MCF 10A (cell line): Measurements from ENCODE around the gene MORN3. TPM values are rescaled to one million over a fixed set of nuclear protein-coding genes. Genes with fewer than 3 reads are reported as not detected.

Source experiments
- BruUV-seq: library from RNA; stranded (reverse); fragments of 400-500 nt; replicated peaks from 2 replicates; lab custom pipeline; 2021; lab: Mats Ljungman, UMichigan
- CTCF ChIA-PET: fragments of 300-600 bp; sonication (Branson Sonifier 250); formaldehyde crosslinking; extraction: SDS; loops from one replicate; lab custom pipeline; 2021; ENCODE audit warnings: antibody characterized with exemption, inconsistent platforms; lab: Yijun Ruan, JAX
- POLR2A ChIA-PET: fragments of 300-600, 350-650 bp; sonication (Branson Sonifier 250); formaldehyde crosslinking; extraction: SDS; loops from one replicate; lab custom pipeline; 2020; ENCODE audit warnings: antibody characterized with exemption, inconsistent platforms; lab: Yijun Ruan, JAX
- DNase-seq: peaks from one replicate; pipeline ENCODE4 v3.0.0-alpha.2; 2018; ENCODE audit not compliant: unreplicated experiment
- H3K27ac Mint-ChIP-seq: one replicate; pipeline ENCODE4 v1.8.0; 2022; ENCODE audit warnings: mild to moderate bottlenecking, low read depth, mixed read lengths; ENCODE audit not compliant: unreplicated experiment
- H3K27me3 Mint-ChIP-seq: one replicate; pipeline ENCODE4 v1.8.0; 2022; ENCODE audit warnings: mixed read lengths; ENCODE audit not compliant: insufficient read depth, unreplicated experiment
- H3K36me3 Mint-ChIP-seq: one replicate; pipeline ENCODE4 v1.8.0; 2022; ENCODE audit warnings: mild to moderate bottlenecking, moderate library complexity, mixed read lengths; ENCODE audit not compliant: insufficient read depth, unreplicated experiment
- H3K4me1 Mint-ChIP-seq: one replicate; pipeline ENCODE4 v1.8.0; 2022; ENCODE audit warnings: mixed read lengths; ENCODE audit not compliant: insufficient read depth, unreplicated experiment
- H3K4me3 Mint-ChIP-seq: one replicate; pipeline ENCODE4 v1.8.0; 2022; ENCODE audit warnings: mild to moderate bottlenecking, moderate library complexity, mixed read lengths; ENCODE audit not compliant: unreplicated experiment
- H3K9me3 Mint-ChIP-seq: one replicate; pipeline ENCODE4 v1.8.0; 2022; ENCODE audit warnings: mixed read lengths; ENCODE audit not compliant: unreplicated experiment
- intact Hi-C: fragments of 100-400 bp; cut with micrococcal nuclease; formaldehyde crosslinking; loops from 2 replicates; pipeline ENCODE4 v1.14.1; 2022
- total RNA-seq: library from RNA; stranded (reverse); gene quantifications from 2 replicates; pipeline ENCODE4 v1.2.3, GENCODE V29; 2022
- TF ChIP-seq, protein P1 (sequence below): fragments of 200-600 bp; IDR thresholded peaks from one replicate; pipeline ENCODE4 v1.8.0; 2022; ENCODE audit warnings: antibody characterized with exemption, mild to moderate bottlenecking; ENCODE audit not compliant: unreplicated experiment

MORN3 gene
- total RNA-seq, 1 experiment from 2014 or later: 0.35 TPM

DNA sequence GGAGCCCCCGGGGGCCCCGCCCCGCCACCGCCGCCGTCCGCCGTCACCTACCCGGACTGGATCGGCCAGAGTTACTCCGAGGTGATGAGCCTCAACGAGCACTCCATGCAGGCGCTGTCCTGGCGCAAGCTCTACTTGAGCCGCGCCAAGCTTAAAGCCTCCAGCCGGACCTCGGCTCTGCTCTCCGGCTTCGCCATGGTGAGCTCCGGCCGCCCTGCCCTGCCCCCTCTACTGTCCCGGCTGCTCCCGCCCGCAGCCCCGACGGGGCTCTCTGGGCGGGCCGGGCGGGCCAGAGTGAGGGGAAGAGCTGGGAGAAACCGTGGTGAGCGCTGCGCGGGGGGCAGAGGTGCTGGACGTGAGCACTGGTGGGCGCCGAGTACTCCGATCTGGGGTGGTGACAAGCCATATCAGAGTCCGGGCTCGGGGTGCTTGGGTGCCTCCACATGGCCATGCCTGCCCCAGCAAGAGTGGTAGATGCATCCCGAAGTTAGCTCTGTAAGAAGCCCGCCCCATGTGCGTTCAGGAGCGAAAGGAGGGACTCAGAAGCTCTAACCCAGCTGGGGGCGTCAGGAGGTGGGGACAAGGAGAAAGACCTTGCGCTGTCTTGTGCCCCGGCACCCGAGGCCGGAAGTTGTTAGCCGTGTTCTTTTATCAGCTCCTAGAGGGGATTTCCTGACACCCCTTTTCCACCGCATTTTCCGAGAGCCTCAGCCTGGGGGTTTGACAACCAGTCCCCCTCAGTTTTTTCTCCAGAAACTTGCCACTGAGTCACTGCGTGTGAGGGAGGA lies 42.4 kb downstream of the MORN3 start:
- Mint-ChIP-seq H3K27ac (no peak overlapping the region), H3K4me3 (peak overlapping the region; percentile 76), H3K27me3 (no peaks in the 10 kb centered on the region), H3K36me3 (no peaks in the 10 kb centered on the region), H3K4me1 (peaks cover 4% of the 10 kb centered on the region), H3K9me3 (no peaks in the 10 kb centered on the region)
- POLR2A ChIA-PET: interaction anchor here (0.6 to 1.6 kb wide), 11 partner anchors 10 to 1039 kb away, joined by 3 to 8 read pairs (median 4); partner anchors contain the start of genes MORN3 and RHOF
- TSS peak; percentile 50 for BruUV-seq
- intact Hi-C loops: loop anchor here (2.0 kb wide), 1 partner anchor 46 kb away; no protein-coding TSS in a partner anchor
- DNase-seq: peak; percentile 60
- TF ChIP-seq, protein P1, sequence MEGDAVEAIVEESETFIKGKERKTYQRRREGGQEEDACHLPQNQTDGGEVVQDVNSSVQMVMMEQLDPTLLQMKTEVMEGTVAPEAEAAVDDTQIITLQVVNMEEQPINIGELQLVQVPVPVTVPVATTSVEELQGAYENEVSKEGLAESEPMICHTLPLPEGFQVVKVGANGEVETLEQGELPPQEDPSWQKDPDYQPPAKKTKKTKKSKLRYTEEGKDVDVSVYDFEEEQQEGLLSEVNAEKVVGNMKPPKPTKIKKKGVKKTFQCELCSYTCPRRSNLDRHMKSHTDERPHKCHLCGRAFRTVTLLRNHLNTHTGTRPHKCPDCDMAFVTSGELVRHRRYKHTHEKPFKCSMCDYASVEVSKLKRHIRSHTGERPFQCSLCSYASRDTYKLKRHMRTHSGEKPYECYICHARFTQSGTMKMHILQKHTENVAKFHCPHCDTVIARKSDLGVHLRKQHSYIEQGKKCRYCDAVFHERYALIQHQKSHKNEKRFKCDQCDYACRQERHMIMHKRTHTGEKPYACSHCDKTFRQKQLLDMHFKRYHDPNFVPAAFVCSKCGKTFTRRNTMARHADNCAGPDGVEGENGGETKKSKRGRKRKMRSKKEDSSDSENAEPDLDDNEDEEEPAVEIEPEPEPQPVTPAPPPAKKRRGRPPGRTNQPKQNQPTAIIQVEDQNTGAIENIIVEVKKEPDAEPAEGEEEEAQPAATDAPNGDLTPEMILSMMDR: no peak
- CTCF ChIA-PET: interaction anchor here (0.6 to 2.7 kb wide), 10 partner anchors 9 to 902 kb away, joined by 3 to 13 read pairs (median 3); no protein-coding TSS in a partner anchor

- Mint-ChIP-seq H3K36me3 (no peaks in the 10 kb centered on the region), H3K27ac (no peak within 1 kb of the TSS), H3K4me1 (peaks cover 4% of the 10 kb centered on the region), H3K4me3 (peak within 1 kb of the TSS; percentile 76), H3K27me3 (no peaks in the 10 kb centered on the region), H3K9me3 (no peaks in the 10 kb centered on the region)
- DNase-seq: peak; percentile 93
- ChIA-PET CTCF (interaction anchor here (0.6 to 2.7 kb wide), 8 partner anchors 9 to 903 kb away, joined by 3 to 13 read pairs (median 3); no protein-coding TSS in a partner anchor), POLR2A (interaction anchor here (0.6 to 1.6 kb wide), 10 partner anchors 11 to 290 kb away, joined by 3 to 8 read pairs (median 4); partner anchors contain the start of genes MORN3 and RHOF)
- intact Hi-C loops: loop anchor here (2.0 kb wide), 1 partner anchor 47 kb away; no protein-coding TSS in a partner anchor
- TF ChIP-seq, protein P1: no peak
- BruUV-seq: no TSS peak
Measured at GRCh38 chr12:121626087-121626852, 43.2 kb downstream of the MORN3 start, which contains the start of gene ORAI1. Gene ORAI1, plus strand, starts transcription at chr12:121626530.

GRCh38 chr12:121620333-121620891 lies 49.0 kb downstream of the MORN3 start:
- Mint-ChIP-seq H3K27ac (no peak overlapping the region), H3K27me3 (no peaks in the 10 kb centered on the region), H3K9me3 (no peaks in the 10 kb centered on the region), H3K36me3 (no peaks in the 10 kb centered on the region), H3K4me1 (peaks cover 5% of the 10 kb centered on the region), H3K4me3 (no peak overlapping the region)
- ChIA-PET POLR2A (interaction anchor here (0.6 to 0.7 kb wide), 2 partner anchors 39 to 292 kb away, joined by 3 to 5 read pairs; no protein-coding TSS in a partner anchor), CTCF (interaction anchor here (0.5 to 1.2 kb wide), 5 partner anchors 9 to 94 kb away, joined by 3 to 5 read pairs (median 4); no protein-coding TSS in a partner anchor)
- DNase-seq: no peak
- TF ChIP-seq, protein P1: no peak
- no TSS peak for BruUV-seq
- intact Hi-C loops: no loop called here
